Measurements from ENCODE around the gene SMPDL3A. TPM values are rescaled to one million over a fixed set of nuclear protein-coding genes. Genes with fewer than 3 reads are reported as not detected.

Gene SMPDL3A
- total RNA-seq, 4 donors from 2014 or later = 12.6 to 23.8 (median 14.4) TPM

DNA sequence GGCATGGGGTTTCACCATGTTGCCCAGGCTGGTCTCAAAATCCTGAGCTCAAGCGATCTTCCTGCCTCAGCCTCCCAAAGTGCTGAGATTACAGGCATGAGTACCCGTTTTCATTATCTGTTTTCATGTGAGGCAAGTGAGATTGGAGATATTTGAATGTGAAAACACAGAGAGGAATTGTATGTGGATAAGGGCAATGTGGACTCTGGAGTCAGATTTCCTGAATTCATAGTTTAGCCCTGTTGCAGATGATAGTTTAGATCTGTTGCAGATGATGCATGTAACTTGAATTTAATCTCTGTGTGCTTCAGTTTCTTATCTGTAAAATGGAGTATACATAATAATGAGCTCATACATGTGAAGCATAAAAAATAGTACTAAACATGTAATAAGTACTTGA is 3.7 kb downstream of the SMPDL3A start:
- intact Hi-C loops (cut with DNase I) = no loop called here
- WGBS, 2 donors = 90 to 94% methylated on average over 2 of the region's 2 CpGs
- Histone ChIP-seq H3K27me3 (no peaks in the 10 kb centered on the region), H3K4me1 (peaks cover 11 to 20% of the 10 kb centered on the region in 2 donors), H3K27ac (no peak overlapping the region), H3K9me3 (no peaks in the 10 kb centered on the region), H3K4me3 (replicated peaks in 1 of 3) (no peak overlapping the region), H3K36me3 (no peaks in the 10 kb centered on the region)
- DNase-seq = no peak
- TF ChIP-seq CTCF (IDR thresholded peaks at IDR 0.05) = no peak
- no peak for TF ChIP-seq POLR2A (IDR thresholded peaks at IDR 0.05)

- Histone ChIP-seq H3K27me3 (no peaks in the 10 kb centered on the region), H3K36me3 (no peaks in the 10 kb centered on the region), H3K27ac (no peak overlapping the region), H3K4me3 (replicated peaks in 1 of 3) (no peak overlapping the region), H3K9me3 (no peaks in the 10 kb centered on the region), H3K4me1 (no peaks in the 10 kb centered on the region)
- intact Hi-C loops (cut with DNase I) = no loop called here
- DNase-seq = no peak
- TF ChIP-seq POLR2A (IDR thresholded peaks at IDR 0.05) (no peak), CTCF (IDR thresholded peaks at IDR 0.05) (no peak)
- WGBS, 2 donors = 96 to 97% methylated on average over 3 of the region's 3 CpGs
These were observed 8.5 kb downstream of the SMPDL3A start for GRCh38 chr6:122797537-122797936.

- no peak for DNase-seq
- no peak overlapping the region for H3K27ac ChIP-seq
- intact Hi-C loops (cut with DNase I) = no loop called here
- H3K9me3 ChIP-seq = no peaks in the 10 kb centered on the region
- no peaks in the 10 kb centered on the region for H3K4me1 ChIP-seq
- H3K36me3 ChIP-seq = no peaks in the 10 kb centered on the region
- 81 to 85% methylated on average over 6 of the region's 6 CpGs for WGBS, 2 donors
- H3K27me3 ChIP-seq = no peaks in the 10 kb centered on the region
- no peak overlapping the region for H3K4me3 ChIP-seq (replicated peaks in 1 of 3)
- TF ChIP-seq POLR2A (IDR thresholded peaks at IDR 0.05) = no peak
- no peak for TF ChIP-seq CTCF (IDR thresholded peaks at IDR 0.05)
These were observed 9.1 kb downstream of the SMPDL3A start for GRCh38 chr6:122798099-122798641.

DNA sequence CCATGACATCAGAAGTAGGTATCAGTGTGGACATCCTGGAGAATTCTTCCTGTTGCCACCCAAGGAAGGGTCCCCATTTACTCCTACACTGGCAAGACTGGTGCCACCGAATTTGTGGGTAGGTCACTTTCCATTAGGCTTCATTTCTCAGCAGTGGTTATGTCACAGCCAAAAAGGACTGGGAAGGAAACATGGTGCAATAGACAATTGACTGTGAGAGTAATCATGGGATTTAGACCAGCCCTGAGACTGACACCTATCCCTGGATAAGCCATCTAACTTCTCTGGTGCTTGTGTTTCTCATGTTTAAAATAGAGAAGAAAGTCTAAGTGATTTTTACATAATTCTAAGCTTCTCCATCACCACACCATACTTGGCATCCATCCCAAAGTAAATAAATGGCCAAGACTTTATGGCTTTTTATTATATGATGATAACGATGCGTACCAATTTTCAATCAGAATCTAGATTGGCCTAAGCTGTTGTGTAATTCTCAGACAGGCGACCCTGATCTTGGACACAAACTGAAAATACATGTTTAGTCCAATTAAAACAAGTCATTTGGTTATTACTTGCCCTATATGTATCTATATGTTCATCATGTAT is 10.2 kb downstream of the SMPDL3A start:
- Histone ChIP-seq H3K9me3 (no peaks in the 10 kb centered on the region), H3K4me3 (replicated peaks in 1 of 3) (no peak overlapping the region), H3K36me3 (no peaks in the 10 kb centered on the region), H3K4me1 (no peaks in the 10 kb centered on the region), H3K27me3 (no peaks in the 10 kb centered on the region), H3K27ac (no peak overlapping the region)
- intact Hi-C loops (cut with DNase I) = no loop called here
- WGBS, 2 donors = 96% methylated on average over 4 of the region's 4 CpGs
- no peak for DNase-seq
- TF ChIP-seq POLR2A (IDR thresholded peaks at IDR 0.05) = no peak
- TF ChIP-seq CTCF (IDR thresholded peaks at IDR 0.05) = no peak

- WGBS, 2 donors = 96 to 98% methylated on average over 5 of the region's 5 CpGs
- DNase-seq = no peak
- H3K27me3 ChIP-seq = no peaks in the 10 kb centered on the region
- no peaks in the 10 kb centered on the region for H3K4me1 ChIP-seq
- intact Hi-C loops (cut with DNase I) = no loop called here
- H3K36me3 ChIP-seq = no peaks in the 10 kb centered on the region
- H3K27ac ChIP-seq = no peak overlapping the region
- TF ChIP-seq POLR2A (IDR thresholded peaks at IDR 0.05) = no peak
- H3K4me3 ChIP-seq (replicated peaks in 1 of 3) = no peak overlapping the region
- no peaks in the 10 kb centered on the region for H3K9me3 ChIP-seq
These were observed 11.0 kb downstream of the SMPDL3A start for GRCh38 chr6:122799916-122800686.

Data from thyroid gland (tissue), 4 donors.